Body of pancreas (tissue), 4 donors: ENCODE data around the gene TSPEAR. TPM values are rescaled to one million over a fixed set of nuclear protein-coding genes. Genes with fewer than 3 reads are reported as not detected.
"Not testable (repeated sequence)": the region's sequence is repeated elsewhere in the genome, so short reads cannot be mapped to it uniquely, and the experiment has no call there.

Source experiments
- ATAC-seq: fragments of 150-250 bp; one replicate; pipeline ENCODE4 v1.9.1; 2016
- DNase-seq, 4 donors: peaks; one replicate each; pipeline ENCODE4 v3.0.0-alpha.2; 2019
- H3K27ac ChIP-seq, 4 donors: fragments of 200-600 bp; sonication (generic); 1 replicate in 3 of 4; 2 replicates in 1 of 4; pipeline versions ENCODE4 v1.5.1 to v1.6.1; 2016 to 2019; ENCODE audit warnings: mild to moderate bottlenecking in 1 of 4, mixed read lengths in 1 of 4, moderate library complexity in 1 of 4
- H3K27me3 ChIP-seq, 2 donors: fragments of 200-600 bp; sonication (generic); one replicate each; pipeline ENCODE4 v1.6.0; 2016; ENCODE audit warnings: mild to moderate bottlenecking in 1 of 2
- H3K36me3 ChIP-seq, 2 donors: fragments of 200-600 bp; sonication (generic); replicated peaks in 1 of 2; 2 replicates each; pipeline ENCODE4 v1.5.1; 2016; ENCODE audit warnings: low read depth in 2 of 2; ENCODE audit not compliant: insufficient read depth in 1 of 2
- H3K4me1 ChIP-seq: fragments of 200-600 bp; sonication (generic); one replicate; pipeline ENCODE4 v1.6.0; 2016
- H3K4me3 ChIP-seq, 2 donors: fragments of 200-600 bp; sonication (generic); 1 replicate in 1 of 2; 2 replicates in 1 of 2; pipeline ENCODE4 v1.5.1; 2016 to 2019
- H3K9me3 ChIP-seq, 3 donors: fragments of 200-600 bp; sonication (generic); 1 replicate in 2 of 3; 2 replicates in 1 of 3; pipeline ENCODE4 v1.5.1; 2016
- POLR2A ChIP-seq, 3 donors: fragments of 450-650 bp; IDR thresholded peaks; one replicate each; pipeline ENCODE4 v1.6.1; 2016; ENCODE audit warnings: antibody characterized with exemption in 3 of 3, mild to moderate bottlenecking in 2 of 3
- WGBS, 2 donors: methylation state at CpG; one replicate each; pipeline ENCODE4 v1.1.5; 2017; 5-methylcytosine and 5-hydroxymethylcytosine counted together
- intact Hi-C: fragments of 100-400 bp; cut with DNase I; formaldehyde crosslinking; loops from one replicate; pipeline ENCODE4 v1.15.1; 2023
- total RNA-seq, 2 donors: library from RNA; depleted of rRNA; stranded (reverse); fragments of >200 nt; gene quantifications; one replicate each; pipeline ENCODE4 v1.1.0, GENCODE V29; 2016
- TF ChIP-seq, protein P1 (sequence below), 7 experiments: fragments of 450-650 bp in 4 of 7; fragments of 200-600 bp in 3 of 7; sonication (generic) in 3 of 7; IDR thresholded peaks; one replicate each; pipeline ENCODE4 v1.5.1; 2016 to 2019; ENCODE audit warnings: antibody characterized with exemption in 7 of 7

TSPEAR gene
- total RNA-seq, 2 donors from 2014 or later = 0.52 TPM; not detected in 1

DNA sequence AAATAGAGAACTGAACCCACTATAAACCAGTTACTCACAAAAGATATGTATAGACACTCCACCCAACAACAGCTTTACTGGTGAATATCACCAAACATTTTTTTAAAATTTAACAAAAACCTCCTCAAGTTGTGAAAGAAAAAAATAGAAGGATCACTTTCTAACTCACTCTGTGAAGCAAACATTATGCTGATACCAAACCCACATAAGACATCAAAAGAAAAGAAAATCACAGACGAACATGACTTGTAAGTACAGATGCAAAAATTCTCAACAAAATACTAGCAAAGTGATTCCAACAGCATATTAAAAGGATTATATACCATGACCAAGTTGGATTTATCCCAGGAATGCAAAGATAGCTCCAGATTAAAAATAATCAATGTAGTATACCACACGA, 19.7 kb downstream of the TSPEAR start:
- Histone ChIP-seq H3K4me3 (no peak overlapping the region), H3K4me1 (no peaks in the 10 kb centered on the region), H3K36me3 (no peaks in the 10 kb centered on the region), H3K27me3 (no peaks in the 10 kb centered on the region), H3K27ac (no peak overlapping the region), H3K9me3 (no peaks in the 10 kb centered on the region)
- TF ChIP-seq, protein P1, sequence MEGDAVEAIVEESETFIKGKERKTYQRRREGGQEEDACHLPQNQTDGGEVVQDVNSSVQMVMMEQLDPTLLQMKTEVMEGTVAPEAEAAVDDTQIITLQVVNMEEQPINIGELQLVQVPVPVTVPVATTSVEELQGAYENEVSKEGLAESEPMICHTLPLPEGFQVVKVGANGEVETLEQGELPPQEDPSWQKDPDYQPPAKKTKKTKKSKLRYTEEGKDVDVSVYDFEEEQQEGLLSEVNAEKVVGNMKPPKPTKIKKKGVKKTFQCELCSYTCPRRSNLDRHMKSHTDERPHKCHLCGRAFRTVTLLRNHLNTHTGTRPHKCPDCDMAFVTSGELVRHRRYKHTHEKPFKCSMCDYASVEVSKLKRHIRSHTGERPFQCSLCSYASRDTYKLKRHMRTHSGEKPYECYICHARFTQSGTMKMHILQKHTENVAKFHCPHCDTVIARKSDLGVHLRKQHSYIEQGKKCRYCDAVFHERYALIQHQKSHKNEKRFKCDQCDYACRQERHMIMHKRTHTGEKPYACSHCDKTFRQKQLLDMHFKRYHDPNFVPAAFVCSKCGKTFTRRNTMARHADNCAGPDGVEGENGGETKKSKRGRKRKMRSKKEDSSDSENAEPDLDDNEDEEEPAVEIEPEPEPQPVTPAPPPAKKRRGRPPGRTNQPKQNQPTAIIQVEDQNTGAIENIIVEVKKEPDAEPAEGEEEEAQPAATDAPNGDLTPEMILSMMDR (IDR thresholded peaks at IDR 0.05) = no peak
- WGBS, 2 donors = 35 to 36% methylated on average over 2 of the region's 2 CpGs
- intact Hi-C loops = no loop called here
- no peak for ATAC-seq
- DNase-seq = no peak

DNA sequence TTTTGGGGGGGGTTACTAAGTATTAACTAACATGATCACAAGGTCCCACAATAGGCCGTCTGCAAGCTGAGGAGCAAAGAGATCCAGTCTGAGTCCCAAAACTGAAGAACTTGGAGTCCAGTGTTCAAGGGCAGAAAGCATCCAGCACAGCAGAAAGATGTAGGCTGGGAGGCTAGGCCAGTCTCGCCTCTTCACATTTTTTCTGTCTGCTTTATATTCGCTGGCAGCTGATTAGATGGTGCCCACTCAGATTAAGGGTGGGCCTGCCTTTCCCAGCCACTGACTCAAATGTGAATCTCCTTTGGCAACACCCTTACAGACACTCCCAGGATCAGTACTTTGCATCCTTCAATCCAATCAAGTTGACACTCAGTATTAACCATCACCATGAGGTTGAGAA, 21.6 kb downstream of the TSPEAR start:
- WGBS, 2 donors = 60 to 73% methylated on average over 3 of the region's 3 CpGs
- H3K4me1 ChIP-seq, intact Hi-C loops, H3K36me3 ChIP-seq, DNase-seq, H3K4me3 ChIP-seq, ATAC-seq, H3K27ac ChIP-seq, H3K9me3 ChIP-seq, H3K27me3 ChIP-seq: not testable (repeated sequence)

DNA sequence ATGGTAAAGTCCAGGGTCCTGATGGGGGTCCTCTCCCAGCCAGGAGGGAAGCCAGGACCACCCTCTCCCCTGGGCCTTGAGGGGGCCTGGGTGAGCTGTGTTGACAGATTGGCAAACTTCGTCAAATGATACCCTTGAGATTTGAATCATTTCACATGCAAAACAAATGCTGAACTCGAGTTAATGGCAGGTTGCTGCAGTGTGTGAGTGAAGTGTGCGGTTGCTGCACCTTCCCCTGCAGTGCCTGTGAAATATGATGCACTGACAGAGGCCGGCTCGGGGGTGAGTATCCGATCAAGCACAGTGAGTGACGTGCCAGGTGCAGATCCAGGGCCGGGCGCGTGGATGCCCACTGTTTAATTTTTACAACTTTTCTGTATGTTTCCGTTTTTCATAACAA, 23.7 kb downstream of the TSPEAR start:
- TF ChIP-seq POLR2A (IDR thresholded peaks at IDR 0.05) = no peak
- TF ChIP-seq, protein P1 (IDR thresholded peaks at IDR 0.05) = no peak
- Histone ChIP-seq H3K9me3 (no peaks in the 10 kb centered on the region), H3K4me1 (no peaks in the 10 kb centered on the region), H3K27me3 (no peaks in the 10 kb centered on the region), H3K36me3 (no peaks in the 10 kb centered on the region), H3K4me3 (no peak overlapping the region), H3K27ac (no peak overlapping the region)
- WGBS, 2 donors = 30 to 40% methylated on average over 11 of the region's 11 CpGs
- DNase-seq (no peak), ATAC-seq (no peak)
- intact Hi-C loops = no loop called here

DNA sequence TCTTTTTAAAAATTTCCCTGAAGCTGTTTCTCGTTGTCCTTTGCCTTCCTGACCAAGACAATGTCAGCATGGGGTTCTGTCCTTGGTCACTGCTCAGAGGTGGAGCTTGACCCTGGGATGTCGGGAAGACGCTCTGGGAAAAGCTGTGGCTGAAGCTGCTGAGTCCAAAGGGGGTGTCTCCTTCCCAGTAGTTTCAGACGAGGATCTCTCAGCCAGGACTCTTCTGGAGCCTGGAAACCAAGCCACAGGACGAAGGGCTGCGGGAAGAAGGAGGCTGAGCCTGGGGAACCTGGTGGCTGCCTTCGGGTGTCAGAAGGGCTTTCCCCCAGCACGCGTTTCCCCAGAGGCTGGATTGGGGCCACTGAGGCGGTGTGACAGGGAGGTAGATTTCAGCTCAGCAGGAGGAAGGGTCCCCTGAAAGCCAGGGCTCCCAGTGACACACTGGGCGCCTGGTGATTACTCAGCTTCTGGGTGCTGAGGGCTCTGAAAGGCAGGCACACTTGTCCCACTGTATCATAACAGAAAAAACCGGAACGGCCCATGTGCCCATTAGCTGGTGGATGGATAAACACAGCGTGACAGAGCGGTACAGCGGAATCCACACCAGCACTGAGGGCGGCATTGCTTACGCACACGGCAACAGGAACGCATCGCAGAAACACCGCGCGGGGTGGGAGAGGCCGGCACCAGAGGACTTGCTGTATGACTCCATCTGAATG, 24.4 kb downstream of the TSPEAR start:
- no peaks in the 10 kb centered on the region for H3K9me3 ChIP-seq
- H3K27ac ChIP-seq = no peak overlapping the region
- 39 to 48% methylated on average over 23 to 25 of the region's 25 CpGs for WGBS, 2 donors
- no peaks in the 10 kb centered on the region for H3K4me1 ChIP-seq
- no peak for DNase-seq
- H3K4me3 ChIP-seq = no peak overlapping the region
- no peak for TF ChIP-seq POLR2A (IDR thresholded peaks at IDR 0.05)
- TF ChIP-seq, protein P1 (IDR thresholded peaks at IDR 0.05) = no peak
- ATAC-seq = no peak
- H3K36me3 ChIP-seq = no peaks in the 10 kb centered on the region
- H3K27me3 ChIP-seq = no peaks in the 10 kb centered on the region
- intact Hi-C loops = no loop called here

DNA sequence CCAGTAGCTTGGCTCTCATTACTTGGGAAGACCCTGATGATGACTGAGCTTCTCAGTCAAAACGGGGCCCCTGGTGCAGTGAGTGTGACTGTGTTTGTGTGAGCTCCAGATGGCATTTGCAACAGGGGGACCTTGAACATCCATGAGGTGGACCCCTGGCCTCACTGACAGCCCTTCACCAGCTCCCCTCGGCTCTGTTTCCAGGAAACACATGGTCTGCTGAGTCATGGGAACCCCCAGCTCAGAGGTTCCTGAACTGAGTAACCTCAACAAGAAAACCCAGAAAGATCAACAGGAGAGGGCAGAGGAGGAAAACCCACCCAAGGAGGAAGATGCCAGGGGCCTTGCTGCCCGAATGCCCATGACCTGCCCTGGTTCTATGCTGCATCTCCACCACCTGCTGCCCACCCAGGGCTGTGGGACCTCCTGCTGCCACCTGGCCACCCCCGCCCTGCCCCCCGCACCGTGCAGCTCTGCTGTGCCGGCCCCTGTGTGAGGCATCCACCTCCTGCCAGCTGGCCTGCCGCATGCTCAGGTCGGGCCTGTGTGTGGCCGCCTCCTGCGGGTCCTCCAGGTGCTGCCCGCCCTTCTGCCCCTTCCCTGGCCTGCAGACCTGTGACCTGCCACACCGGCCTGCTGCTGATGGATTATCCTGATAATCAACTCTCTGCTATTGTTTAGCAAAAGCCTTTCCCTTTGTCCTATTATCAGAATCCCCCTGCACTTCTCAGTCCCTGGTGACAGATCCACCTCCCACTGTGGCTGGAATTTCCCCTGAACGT, 25.2 kb downstream of the TSPEAR start:
- 18 to 29% methylated on average over 2 to 11 of the region's 14 CpGs for WGBS, 2 donors
- Histone ChIP-seq H3K36me3 (no peaks in the 10 kb centered on the region), H3K27ac (no peak overlapping the region), H3K9me3 (no peaks in the 10 kb centered on the region), H3K4me1 (no peaks in the 10 kb centered on the region), H3K4me3 (no peak overlapping the region), H3K27me3 (no peaks in the 10 kb centered on the region)
- DNase-seq = no peak
- TF ChIP-seq, protein P1 (IDR thresholded peaks at IDR 0.05) = no peak
- TF ChIP-seq POLR2A (IDR thresholded peaks at IDR 0.05) = no peak
- ATAC-seq = no peak
- intact Hi-C loops = no loop called here

DNA sequence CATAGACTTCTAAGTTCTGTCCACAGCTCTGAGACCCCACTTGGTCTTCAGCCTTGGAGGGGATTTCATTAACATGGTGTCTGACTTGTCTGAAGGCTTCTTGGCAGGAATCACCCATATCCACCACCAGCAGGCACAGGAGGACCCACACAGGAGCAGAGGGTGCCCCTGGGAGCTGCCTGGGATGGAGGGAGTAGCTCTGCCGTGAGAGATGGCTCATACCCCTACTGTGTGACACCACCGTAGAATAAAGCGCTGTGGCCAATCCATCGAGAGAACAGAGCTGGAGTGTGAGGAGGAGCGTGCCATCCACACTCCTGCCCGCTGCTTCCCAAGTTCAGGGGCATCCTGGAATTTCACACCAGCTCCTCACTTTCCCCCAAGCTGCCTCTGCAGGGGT, 26.3 kb downstream of the TSPEAR start:
- DNase-seq, intact Hi-C loops, H3K27me3 ChIP-seq, H3K36me3 ChIP-seq, H3K4me1 ChIP-seq, ATAC-seq, H3K9me3 ChIP-seq, H3K4me3 ChIP-seq, H3K27ac ChIP-seq: not testable (repeated sequence)
- WGBS, 2 donors = 47 to 62% methylated on average over 4 to 6 of the region's 6 CpGs
